GM21447 (cell line): ENCODE results near the gene KRTAP10-11.
"Not testable (repeated sequence)": the region's sequence is repeated elsewhere in the genome, so short reads cannot be mapped to it uniquely, and the experiment has no call there.

Source experiments
- ATAC-seq: cut with Tn5 transposase; IDR thresholded peaks from one replicate; pipeline ENCODE4 v1.9.1; 2021; ENCODE audit not compliant: unreplicated experiment

The KRTAP10-11 gene

GRCh38 chr21:44614961-44615391 lies 31.2 kb upstream of the KRTAP10-11 start:
- no peak for ATAC-seq

- no peak for ATAC-seq
Observed at GRCh38 chr21:44615466-44615865, 30.7 kb upstream of the KRTAP10-11 start.

DNA sequence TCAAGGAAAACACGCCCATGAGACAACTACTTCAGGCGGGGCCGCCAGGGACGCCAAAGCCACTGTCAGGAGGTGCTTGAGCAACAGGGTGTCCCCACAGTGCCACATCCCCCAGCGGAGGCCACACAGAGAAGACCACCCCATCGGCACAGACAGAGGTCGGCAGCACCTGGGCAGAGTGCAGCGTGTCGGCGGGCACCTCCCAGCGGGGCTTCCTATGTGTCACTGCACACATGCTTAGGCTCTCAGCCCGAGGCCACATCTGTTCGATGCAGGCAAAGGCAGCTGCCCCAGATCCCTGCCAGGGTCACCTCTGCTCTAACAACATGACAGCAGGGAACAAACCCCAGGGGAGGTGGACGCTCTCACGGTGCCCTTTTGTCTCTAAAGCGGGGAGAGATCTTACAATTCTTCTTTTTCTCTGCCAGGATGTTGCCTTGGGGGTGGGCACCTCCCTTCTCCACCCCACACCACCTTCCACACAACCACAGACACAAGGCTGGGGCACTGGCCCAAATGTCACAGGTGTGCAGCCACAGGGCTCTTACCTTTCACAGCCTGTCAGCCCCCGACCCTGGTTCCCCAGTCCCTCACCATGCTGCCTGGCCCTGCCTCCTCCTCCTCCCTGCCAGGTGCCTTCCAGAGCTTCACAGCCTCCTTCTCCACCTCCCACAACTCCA lies 30.2 kb upstream of the KRTAP10-11 start:
- ATAC-seq = no peak

- ATAC-seq = no peak
Observed at GRCh38 chr21:44616591-44616926, 29.7 kb upstream of the KRTAP10-11 start.

DNA sequence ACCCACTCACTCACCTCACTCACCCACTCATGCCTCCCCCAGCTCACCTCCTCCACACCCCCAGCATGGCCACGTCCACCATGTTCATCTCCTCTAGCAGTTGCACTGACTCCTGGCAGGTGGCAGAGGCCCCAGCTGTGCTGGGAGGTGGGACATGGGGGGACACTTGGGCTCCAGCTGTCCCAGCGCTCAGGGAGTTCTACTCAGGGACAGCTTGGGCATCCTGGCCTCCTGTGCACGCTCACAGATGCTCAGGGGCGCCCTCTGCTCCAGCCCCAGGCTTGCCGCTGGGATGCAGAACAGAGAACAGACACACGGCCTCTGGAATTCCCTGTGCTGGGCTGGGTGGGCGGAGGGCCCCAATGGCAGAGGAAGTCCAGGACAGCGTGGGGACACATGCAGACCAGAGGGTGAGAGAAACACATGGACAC lies 29.1 kb upstream of the KRTAP10-11 start:
- no peak for ATAC-seq

DNA sequence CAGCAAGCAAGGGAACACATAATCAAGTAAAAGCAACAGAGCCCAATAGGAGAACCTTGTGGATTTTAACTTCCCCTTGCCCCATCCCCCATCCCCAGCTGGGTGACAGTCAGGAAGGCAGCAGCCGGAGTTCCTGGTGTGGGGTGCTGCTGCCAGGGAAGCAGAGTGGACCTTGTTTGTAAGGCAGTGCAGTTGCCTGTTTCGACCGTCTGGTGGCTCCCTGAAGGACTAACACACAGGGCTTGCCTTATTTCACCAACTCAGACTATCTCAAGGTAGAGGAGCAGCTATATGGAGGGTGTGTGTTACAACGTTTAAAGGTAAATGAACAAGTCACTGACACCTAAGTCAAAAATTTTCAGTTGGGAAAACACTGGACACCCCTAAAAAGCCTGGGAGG lies 27.7 kb upstream of the KRTAP10-11 start:
- no peak for ATAC-seq

DNA sequence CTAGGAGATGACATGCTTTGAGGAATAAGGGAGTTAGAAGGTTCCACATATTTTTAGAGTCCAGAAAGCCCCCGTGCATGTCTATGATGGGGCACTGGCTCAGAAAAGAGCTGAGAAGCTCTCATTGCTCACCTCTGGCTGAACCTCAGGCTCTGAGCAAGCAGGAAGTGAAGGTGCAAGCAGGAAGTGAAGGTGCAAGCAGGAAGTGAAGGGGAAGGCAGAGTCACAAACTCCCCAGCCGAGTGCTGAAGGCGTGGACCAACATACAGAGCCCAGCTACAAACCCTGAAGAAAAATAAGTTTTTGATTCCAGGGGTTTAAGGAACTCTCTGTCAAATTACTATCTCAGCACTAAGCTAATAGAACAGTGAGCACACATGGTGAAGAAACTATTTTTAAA lies 27.3 kb upstream of the KRTAP10-11 start:
- no peak for ATAC-seq

- ATAC-seq = no peak
Observed at GRCh38 chr21:44619886-44620285, 26.3 kb upstream of the KRTAP10-11 start.

GRCh38 chr21:44623575-44623974 lies 22.6 kb upstream of the KRTAP10-11 start:
- ATAC-seq = no peak

GRCh38 chr21:44625756-44626155 lies 20.5 kb upstream of the KRTAP10-11 start:
- ATAC-seq = no peak

DNA sequence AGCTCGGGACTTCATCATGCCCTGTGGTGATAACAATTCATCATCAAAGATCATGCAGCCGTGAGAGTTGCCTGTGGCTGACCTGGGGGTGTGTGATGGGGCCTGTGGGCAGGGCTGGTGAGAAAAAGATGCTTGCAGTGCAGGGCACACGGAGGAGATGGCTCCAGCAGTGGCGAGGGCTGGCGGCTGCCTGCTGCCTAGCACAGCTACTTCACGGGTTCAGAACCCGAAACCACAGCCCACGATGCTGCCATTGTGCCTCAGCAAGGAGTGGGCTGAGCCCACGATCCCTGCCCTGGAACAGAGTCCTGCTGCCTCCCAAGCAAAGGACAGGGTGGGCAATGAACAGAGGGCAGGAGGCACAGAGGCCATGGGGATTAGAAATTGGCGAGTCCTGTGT lies 20.0 kb upstream of the KRTAP10-11 start:
- no peak for ATAC-seq

GRCh38 chr21:44626673-44627143 lies 19.5 kb upstream of the KRTAP10-11 start, which contains the start of gene KRTAP10-9:
Gene KRTAP10-9, plus strand, starts transcription at chr21:44627093. Its CDS starts 79 bp downstream, at chr21:44627172.
- ATAC-seq = no peak

DNA sequence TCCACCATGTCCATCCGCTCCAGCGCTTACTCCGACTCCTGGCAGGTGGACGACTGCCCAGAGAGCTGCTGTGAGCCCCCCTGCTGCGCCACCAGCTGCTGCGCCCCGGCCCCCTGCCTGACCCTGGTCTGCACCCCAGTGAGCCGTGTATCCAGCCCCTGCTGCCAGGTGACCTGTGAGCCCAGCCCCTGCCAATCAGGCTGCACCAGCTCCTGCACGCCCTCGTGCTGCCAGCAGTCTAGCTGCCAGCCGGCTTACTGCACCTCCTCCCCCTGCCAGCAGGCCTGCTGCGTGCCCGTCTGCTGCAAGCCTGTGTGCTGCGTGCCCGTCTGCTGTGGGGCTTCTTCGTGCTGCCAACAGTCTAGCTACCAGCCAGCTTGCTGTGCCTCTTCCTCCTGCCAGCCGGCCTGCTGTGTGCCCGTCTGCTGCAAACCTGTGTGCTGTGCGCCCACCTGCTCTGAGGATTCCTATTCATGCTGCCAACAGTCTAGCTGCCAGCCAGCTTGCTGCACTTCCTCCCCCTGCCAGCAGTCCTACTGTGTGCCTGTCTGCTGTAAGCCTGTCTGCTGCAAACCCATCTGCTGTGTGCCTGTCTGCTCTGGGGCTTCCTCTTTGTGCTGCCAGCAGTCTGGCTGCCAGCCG lies 18.9 kb upstream of the KRTAP10-11 start:
- ATAC-seq = not testable (repeated sequence)

DNA sequence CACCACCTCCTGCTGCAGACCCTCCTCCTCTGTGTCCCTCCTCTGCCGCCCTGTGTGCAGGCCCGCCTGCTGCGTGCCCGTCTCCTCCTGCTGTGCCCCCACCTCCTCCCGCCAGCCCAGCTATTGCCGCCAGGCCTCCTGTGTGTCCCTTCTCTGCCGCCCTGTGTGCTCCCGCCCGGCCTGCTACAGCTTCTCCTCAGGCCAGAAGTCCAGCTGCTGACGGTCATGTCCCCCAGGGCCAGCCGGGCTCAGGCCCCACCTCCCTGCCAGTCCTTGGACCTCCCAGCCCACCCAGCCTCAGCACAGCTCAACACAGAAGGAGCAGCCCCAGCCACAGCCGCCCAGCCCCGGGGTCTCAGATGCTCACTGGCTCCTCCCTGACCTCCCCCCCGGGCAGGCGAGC lies 18.4 kb upstream of the KRTAP10-11 start:
- not testable (repeated sequence) for ATAC-seq

- ATAC-seq = no peak
Observed at GRCh38 chr21:44628707-44629391, 17.4 kb upstream of the KRTAP10-11 start.

DNA sequence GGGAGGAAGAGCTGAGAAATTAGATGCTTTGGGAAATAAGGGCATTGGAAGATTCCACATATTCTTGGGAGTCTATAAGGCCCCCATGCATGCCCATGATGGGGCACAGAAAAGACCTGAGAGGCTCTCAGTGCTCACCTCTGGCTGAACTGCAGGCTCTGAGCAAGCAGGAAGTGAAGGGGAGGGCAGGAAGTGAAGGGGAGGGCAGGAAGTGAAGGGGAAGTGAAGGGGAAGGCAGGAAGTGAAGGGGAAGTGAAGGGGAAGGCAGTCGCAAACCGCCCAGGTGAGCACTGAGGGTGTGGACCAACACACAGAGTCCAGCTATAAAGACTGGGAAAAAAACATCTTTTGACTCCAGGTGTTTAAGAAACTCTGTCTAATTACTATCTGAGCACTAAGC lies 15.8 kb upstream of the KRTAP10-11 start:
- no peak for ATAC-seq

- ATAC-seq = no peak
Observed at GRCh38 chr21:44632067-44632466, 14.1 kb upstream of the KRTAP10-11 start.

GRCh38 chr21:44636209-44637017 lies 9.8 kb upstream of the KRTAP10-11 start:
- no peak for ATAC-seq

DNA sequence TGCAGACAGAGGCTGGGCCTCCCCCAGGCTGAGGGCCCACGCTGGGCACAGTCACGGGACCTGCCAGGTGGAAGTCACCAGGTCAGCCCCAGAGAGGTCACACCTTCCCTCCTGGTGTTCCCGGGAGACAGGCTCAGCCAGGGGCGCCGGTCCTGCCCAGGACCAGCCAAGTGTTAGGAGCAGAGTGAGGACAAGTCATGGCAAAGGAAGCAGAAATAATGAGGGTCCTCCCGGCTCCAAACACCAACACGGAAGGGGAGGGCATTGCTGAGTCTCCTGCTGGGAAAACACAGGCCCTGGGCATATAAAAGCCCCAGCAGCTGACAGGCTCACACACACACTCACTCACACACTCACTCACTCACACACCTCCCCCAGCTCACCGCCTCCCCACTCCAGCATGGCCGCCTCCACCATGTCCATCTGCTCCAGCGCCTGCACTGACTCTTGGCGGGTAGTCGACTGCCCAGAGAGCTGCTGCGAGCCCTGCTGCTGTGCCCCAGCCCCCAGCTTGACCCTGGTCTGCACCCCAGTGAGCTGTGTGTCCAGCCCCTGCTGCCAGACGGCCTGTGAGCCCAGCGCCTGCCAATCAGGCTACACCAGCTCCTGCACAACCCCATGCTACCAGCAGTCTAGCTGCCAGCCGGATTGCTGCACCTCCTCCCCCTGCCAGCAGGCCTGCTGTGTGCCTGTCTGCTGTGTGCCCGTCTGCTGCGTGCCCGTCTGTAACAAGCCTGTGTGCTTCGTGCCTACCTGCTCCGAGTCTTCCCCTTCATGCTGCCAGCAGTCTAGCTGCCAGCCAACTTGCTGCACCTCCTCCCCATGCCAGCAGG lies 9.0 kb upstream of the KRTAP10-11 start, which contains the start of gene KRTAP10-10:
Gene KRTAP10-10, plus strand, starts transcription at position 339 of the 833 bp plus-strand sequence. Its CDS starts 62 bp downstream, at position 401.
- ATAC-seq = no peak

DNA sequence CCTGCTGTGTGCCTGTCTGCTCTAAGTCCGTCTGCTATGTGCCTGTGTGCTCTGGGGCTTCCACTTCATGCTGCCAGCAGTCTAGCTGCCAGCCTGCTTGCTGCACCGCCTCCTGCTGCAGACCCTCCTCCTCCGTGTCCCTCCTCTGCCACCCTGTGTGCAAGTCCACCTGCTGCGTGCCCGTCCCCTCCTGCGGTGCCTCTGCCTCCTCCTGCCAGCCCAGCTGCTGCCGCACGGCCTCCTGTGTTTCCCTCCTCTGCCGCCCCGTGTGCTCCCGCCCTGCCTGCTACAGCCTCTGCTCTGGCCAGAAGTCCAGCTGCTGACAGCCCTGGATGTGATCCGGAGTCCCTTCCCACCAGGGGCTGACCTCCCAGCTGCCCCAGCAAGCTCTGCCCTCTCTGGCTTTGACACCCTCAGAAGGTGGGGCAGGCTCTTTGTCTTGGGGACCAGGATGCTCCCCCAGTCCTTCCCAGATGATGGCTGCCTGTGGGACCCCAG lies 8.3 kb upstream of the KRTAP10-11 start:
- ATAC-seq = not testable (repeated sequence)
